Stimulated activated CD4-positive, alpha-beta T cell treated with anti-CD3 and anti-CD28 coated beads, Interleukin-4, amount 100 ng/mL, for 24 hours (primary cell): ENCODE results near the gene RAD23A.
"Not testable (repeated sequence)": the region's sequence is repeated elsewhere in the genome, so short reads cannot be mapped to it uniquely, and the experiment has no call there.

Experiments
- DNase-seq: peaks from one replicate; pipeline ENCODE4 v3.0.0-alpha.2; 2020

The RAD23A gene

GRCh38 chr19:12956446-12957388 lies 11.1 kb downstream of the RAD23A start, which contains the start of gene GADD45GIP1:
Gene GADD45GIP1 (minus strand): TSS chr19:12957223. CDS start chr19:12957212, 11 bp downstream.
- DNase-seq: peak; percentile 84

- not testable (repeated sequence) for DNase-seq
Observed at GRCh38 chr19:12957389-12957952, 11.8 kb downstream of the RAD23A start.

GRCh38 chr19:12959481-12959880 lies 13.8 kb downstream of the RAD23A start:
- DNase-seq: no peak

DNA sequence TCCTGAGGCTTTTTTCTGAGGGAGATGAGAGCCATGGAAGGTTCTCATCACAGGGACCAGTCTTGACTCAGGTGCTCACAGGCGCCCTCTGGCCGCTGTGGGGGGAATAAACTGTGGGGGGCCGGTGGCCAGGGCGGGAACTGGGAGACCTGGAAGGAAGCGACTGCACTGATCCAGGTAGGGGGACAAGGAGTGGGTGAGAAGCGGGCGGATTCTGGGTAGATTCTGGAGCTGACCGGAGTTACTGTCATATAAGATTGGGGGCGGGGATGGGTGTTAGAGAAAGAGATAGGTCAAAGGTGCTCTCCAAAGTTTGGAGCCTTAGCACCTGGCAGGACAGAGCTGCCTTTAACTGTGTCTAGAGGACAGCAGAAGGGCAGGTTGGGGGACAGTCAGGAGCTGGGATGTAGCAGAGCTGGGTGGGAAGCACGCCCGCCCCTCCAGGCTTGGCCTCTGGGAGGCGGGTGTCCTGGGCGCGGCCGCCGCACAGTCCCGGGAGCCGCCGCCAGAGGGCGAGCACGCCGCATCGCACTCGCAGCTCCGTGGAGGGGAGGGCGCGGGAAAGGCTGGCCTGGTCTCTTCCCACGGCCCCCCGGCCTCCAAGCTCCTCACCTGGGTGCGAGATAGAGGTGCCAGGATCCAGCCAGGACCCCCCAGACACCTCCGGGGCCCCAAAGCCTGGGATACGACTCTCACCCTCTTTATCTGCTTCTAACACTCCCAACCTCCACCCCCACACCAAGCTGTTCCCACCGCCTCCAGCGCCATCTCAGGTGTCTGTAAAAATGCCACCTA lies 19.6 kb downstream of the RAD23A start:
- DNase-seq: peak; percentile 86

- DNase-seq: no peak
Observed at GRCh38 chr19:12965812-12966135, 20.1 kb downstream of the RAD23A start.

DNA sequence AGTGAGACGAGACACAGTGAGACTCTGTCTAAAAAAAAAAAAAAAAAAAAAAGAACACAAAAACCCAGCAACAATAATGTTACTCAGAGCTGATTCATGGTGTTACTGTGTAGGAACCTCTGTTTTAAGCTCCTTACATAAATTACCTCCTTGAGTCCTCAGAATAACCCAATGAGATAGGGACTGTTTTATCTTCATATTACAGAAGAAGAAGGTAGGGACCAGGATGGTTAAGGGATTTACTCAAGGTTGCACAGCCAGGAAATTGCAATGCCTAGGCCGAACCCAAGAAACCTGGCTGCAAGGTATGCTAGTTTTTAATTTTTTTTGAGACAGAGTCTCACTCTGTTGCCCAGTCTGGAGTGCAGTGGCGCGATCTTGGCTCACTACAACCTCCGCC lies 22.2 kb downstream of the RAD23A start:
- DNase-seq: no peak

- no peak for DNase-seq
Observed at GRCh38 chr19:12969292-12969988, 23.8 kb downstream of the RAD23A start, which contains the start of gene DAND5. Gene DAND5 (plus strand): TSS chr19:12969576. CDS start chr19:12969661, 85 bp downstream.

DNA sequence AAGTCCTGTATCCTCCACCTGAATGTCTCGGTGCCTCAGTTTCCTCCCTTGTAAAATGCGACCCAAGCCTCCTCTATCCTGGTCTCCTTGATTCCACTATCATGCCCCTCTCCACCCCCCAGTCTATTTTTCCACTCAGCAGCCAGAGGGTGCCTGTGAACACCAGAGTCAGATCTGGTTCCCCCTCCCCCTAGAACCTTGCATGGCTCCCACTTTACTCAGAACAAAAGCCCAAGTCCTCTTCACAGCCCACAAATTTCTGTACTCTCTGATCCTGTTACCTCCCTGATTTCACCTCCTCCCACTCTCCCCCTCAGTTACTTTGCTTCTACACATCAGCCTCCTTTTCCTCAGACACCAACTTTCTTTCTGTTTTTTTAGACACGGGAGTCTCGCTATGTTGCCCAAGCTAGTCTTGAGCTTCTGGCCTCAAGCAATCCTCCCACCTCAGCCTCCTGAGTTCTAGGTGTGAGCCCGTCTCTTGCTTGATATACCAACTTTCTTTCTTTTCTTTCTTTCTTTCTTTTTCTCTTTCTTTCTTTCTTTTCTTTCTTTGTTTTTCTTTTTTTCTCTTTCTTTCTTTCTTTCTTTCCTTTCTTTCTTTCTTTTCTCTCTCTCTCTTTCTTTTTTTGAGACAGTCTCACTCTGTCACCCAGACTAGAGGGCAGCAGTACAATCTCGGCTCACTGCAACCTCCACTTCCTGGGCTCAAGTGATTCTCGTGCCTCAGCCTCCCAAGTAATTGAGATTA lies 24.6 kb downstream of the RAD23A start:
- no peak for DNase-seq

DNA sequence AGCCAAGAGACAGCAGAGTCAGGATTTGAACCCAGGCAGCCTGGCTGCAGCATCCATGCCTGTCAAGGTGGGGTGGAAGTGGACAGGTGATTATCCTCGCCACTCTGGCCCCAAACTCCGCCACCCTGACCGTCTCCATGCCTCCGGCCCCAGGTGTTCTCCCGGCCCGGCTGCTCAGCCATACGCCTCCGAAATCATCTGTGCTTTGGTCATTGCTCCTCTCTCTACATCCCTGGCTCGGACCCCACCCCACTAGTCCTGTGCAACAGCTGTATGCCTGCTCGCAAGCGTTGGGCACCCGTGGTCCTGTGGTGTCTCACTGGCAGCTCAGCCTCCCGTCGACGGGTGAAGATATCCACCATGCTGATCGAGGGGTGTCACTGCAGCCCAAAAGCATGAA lies 27.6 kb downstream of the RAD23A start:
- DNase-seq: no peak

GRCh38 chr19:12974301-12975220 lies 28.9 kb downstream of the RAD23A start:
- DNase-seq: no peak

DNA sequence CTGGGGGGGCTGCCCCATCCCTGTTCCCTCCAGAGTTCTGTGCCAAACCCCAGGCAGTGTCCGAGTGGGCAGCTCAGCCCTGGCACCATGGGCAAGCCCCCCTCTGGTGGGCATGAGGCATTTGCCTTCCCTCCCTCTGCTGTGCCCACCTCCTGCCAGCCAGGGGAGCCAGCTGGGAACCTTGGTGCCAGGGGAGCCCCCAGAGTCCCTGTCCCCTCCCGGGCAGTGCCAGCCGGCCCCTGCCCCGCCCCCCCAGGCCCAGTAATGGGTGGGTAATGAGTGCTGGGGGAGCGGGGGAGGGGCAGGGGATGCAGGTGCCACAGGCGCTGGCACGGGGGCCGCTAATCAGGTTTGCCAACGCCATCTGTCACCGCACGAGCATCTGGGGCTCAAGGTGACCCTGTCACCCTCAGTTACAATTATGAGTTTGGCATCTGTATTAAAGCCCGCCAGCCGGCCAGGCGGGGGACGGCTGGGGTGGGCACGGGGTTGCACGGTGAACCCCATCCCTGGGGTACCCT lies 29.6 kb downstream of the RAD23A start:
- DNase-seq: no peak

DNA sequence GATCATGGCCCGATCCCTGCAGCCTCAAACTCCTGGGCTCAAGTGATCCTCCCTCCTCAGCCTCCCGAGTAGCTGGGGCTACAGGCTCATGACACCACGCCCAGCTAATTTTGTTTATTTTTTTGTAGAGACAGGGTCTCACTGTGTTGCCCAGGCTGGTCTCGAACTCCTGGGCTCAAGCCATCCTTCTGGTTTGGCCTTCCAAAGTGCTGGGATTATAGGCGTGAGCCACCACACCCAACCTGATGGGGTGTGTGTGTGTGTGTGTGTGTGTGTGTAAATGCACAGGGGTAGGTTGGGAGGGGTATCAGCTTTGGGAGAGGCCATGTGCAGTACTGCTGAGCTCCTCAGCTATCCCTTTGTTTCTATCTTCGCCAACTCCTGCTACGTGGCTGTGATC lies 30.4 kb downstream of the RAD23A start:
- not testable (repeated sequence) for DNase-seq

GRCh38 chr19:12979974-12980373 lies 34.3 kb downstream of the RAD23A start:
- no peak for DNase-seq

DNA sequence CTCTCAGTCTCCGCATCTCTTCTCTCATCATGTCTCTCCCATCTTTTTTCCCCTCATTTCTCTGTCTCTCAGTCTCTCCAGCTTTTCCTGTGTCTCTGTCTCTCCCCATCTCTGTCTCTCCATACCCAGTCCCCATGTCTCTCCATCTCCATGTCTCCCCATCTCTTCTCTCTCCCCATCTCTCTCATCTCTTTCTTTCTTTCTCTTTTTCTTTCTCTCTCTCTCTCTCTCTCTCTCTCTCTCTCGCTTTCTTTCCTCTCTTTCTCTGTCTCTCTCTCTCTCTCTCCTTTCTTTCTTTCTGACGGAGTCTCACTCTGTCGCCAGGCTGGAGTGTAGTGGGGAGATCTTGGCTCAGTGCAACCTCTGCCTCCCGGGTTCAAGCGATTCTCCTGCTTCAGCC lies 37.0 kb downstream of the RAD23A start:
- no peak for DNase-seq

DNA sequence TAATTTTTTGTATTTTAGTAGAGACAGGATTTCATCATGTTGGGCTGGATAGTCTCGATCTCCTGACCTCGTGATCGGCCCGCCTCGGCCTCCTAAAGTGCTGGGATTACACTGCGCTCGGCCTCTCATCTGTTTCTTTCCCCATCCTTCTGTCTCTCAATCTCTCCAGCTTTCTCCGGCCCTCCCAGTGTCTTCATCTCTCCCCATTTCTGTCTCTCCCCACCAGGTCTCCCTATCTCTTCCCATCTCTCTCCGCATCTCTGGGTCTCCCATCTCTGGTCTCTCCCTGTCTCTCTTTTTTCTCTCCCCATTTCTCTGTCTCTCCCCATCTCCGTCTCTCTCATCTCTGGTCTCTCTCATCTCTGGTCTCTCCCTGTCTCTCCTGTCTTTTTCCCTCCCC lies 37.4 kb downstream of the RAD23A start:
- no peak for DNase-seq

- peak; percentile 81 for DNase-seq
Observed at GRCh38 chr19:12983542-12984142, 38.0 kb downstream of the RAD23A start.

DNA sequence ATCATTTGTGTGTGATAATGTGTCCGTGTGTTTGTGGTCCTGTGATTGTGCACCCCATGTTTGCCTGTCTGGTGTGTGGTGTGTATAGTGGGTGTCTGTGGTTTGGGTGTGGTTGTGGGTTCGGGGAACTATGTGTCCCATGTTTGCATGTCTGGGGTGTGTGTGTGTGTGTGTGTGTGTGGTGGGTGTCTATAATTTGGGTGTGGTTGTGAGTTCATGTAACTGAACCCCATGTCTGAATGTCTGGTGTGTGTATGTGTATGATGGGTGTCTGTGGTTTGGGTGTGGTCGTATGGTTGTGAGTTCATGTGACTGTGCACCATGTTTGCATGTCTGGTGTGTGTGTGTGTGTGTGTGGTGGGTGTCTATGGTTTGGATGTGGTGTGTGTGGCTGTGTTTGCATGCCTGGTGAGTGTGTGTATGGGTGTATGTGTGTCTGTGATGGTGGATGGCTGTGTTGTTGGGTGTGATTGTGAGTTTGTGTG lies 38.5 kb downstream of the RAD23A start:
- DNase-seq: no peak

DNA sequence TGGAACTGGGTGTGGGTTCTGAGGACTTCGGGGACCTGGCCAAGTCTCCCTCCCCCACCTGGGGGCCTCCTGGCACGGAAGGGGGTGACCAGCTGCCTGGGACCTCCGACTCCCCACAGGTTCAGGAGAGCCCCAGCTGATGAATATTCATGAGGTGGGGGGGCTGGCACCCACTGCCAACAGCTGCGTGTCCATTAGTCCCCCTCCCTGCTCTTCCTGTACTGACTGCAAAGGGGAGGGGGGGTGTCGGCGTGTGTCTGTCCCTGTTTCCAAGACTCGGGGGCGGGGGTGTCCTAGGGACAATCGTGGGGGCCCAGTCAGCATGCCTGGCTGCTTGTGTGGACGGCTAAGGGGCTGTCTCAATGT lies 39.0 kb downstream of the RAD23A start:
- no peak for DNase-seq

GRCh38 chr19:12985049-12985776 lies 39.6 kb downstream of the RAD23A start:
- DNase-seq: no peak
